ENCODE results near the gene COG4. TPM values are rescaled to one million over a fixed set of nuclear protein-coding genes. Genes with fewer than 3 reads are reported as not detected.
A peak's percentile ranks its signal among the peaks of the same experiment; 100 is the strongest.

The COG4 gene
- total RNA-seq, 1 experiment from 2014 or later: 54.2 TPM

GRCh38 chr16:70437582-70438557 lies 85.5 kb downstream of the COG4 start:
- Histone ChIP-seq H3K9me3 (ENCODE audit: control insufficient read depth in 1 of 2, insufficient read depth in 1 of 2, low read depth in 1 of 2, low read length in 2 of 2) (no peaks in the 10 kb centered on the region), H4K20me1 (ENCODE audit: insufficient read depth) (no peaks in the 10 kb centered on the region), H3K9ac (ENCODE audit: low read length) (peak overlapping the region; percentile 47; the same call in 1 of the 2 replicates), H3K4me2 (ENCODE audit: low read length) (peak overlapping the region; percentile 95), H3K4me1 (ENCODE audit: control insufficient read depth in 1 of 2, insufficient read depth in 2 of 2, low read length in 2 of 2) (peaks cover 30 to 53% of the 10 kb centered on the region in 2 experiments), H2AFZ (ENCODE audit: low read depth, low read length, poor library complexity, severe bottlenecking) (no peak overlapping the region), H3K27me3 (ENCODE audit: insufficient read depth, low read length) (no peaks in the 10 kb centered on the region), H3K9me2 (ENCODE audit: insufficient read depth) (no peaks in the 10 kb centered on the region), H3K36me3 (ENCODE audit: control insufficient read depth in 1 of 2, insufficient read depth in 2 of 2, low read length in 2 of 2) (no peaks in the 10 kb centered on the region), H3K79me2 (ENCODE audit: insufficient read depth, low read length) (no peaks in the 10 kb centered on the region), H3K27ac (ENCODE audit: low read depth, low read length) (peak overlapping the region; percentile 33; the same call in 1 of the 2 replicates), H3K4me3 (replicated peaks in 1 of 2; ENCODE audit: low read depth in 1 of 2, low read length in 2 of 2) (peak overlapping the region; percentile 56 to 70)
- intact Hi-C loops (cut with micrococcal nuclease): loop anchor here (5.0 kb wide), 1 partner anchor 56 kb away; no protein-coding TSS in a partner anchor
- no peak for TF ChIP-seq CEBPB (IDR thresholded peaks at IDR 0.05; ENCODE audit: low read depth)
- no peak for TF ChIP-seq ELF1 (IDR thresholded peaks at IDR 0.05; ENCODE audit: borderline replicate concordance, low read depth)
- TF ChIP-seq ZFX (IDR thresholded peaks at IDR 0.05): no peak
- TF ChIP-seq REST (IDR thresholded peaks at IDR 0.05; ENCODE audit: low read depth): no peak
- no peak for TF ChIP-seq SIN3A (IDR thresholded peaks at IDR 0.05; ENCODE audit: low read depth)
- TF ChIP-seq SRF (IDR thresholded peaks at IDR 0.05; ENCODE audit: low read depth): no peak
- TF ChIP-seq TCF7L2 (IDR thresholded peaks at IDR 0.05; ENCODE audit: borderline replicate concordance, extremely low read depth, insufficient read depth, insufficient read length): no peak
- TF ChIP-seq POLR2A (IDR thresholded peaks at IDR 0.05; ENCODE audit: borderline replicate concordance, extremely low read depth, insufficient read depth, insufficient read length): no peak
- TF ChIP-seq, protein P1, sequence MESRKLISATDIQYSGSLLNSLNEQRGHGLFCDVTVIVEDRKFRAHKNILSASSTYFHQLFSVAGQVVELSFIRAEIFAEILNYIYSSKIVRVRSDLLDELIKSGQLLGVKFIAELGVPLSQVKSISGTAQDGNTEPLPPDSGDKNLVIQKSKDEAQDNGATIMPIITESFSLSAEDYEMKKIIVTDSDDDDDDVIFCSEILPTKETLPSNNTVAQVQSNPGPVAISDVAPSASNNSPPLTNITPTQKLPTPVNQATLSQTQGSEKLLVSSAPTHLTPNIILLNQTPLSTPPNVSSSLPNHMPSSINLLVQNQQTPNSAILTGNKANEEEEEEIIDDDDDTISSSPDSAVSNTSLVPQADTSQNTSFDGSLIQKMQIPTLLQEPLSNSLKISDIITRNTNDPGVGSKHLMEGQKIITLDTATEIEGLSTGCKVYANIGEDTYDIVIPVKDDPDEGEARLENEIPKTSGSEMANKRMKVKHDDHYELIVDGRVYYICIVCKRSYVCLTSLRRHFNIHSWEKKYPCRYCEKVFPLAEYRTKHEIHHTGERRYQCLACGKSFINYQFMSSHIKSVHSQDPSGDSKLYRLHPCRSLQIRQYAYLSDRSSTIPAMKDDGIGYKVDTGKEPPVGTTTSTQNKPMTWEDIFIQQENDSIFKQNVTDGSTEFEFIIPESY (IDR thresholded peaks at IDR 0.05; ENCODE audit: extremely low read depth, insufficient replicate concordance, low read length): no peak
- TF ChIP-seq POLR2AphosphoS5 (IDR thresholded peaks at IDR 0.05; ENCODE audit: low read depth, low read length): no peak
- ATAC-seq (no peak), DNase-seq (ENCODE audit: low read depth, low spot score) (no peak)
- ChIA-PET POLR2A (interaction anchor here (1.7 kb wide), 1 partner anchor 57 kb away, joined by 8 read pairs; no protein-coding TSS in a partner anchor), RAD21 (ENCODE audit: low non-redundant PET in 1 of 2, low total read pairs in 2 of 2, uncharacterized antibody in 2 of 2, unreplicated experiment in 2 of 2) (interaction anchor here in 1 of 2 experiments (0.6 kb wide), 1 partner anchor 24 kb away, joined by 3 read pairs; no protein-coding TSS in a partner anchor), CTCF (no interaction called here)
- BruUV-seq (replicated peaks): no TSS peak
